T-helper 2 cell (primary cell): ENCODE measurements around the gene AFF1.
A peak's percentile ranks its signal among the peaks of the same experiment; 100 is the strongest.

Source experiments
- DNase-seq, 5 experiments: peaks; one replicate each; pipeline versions ENCODE4 v3.0.0 to v3.0.0-alpha.2; 2012 to 2022

The AFF1 gene

GRCh38 chr4:86919561-86920223 lies 15.1 kb upstream of the AFF1 start:
- no peak for DNase-seq

- no peak for DNase-seq
These were observed 13.1 kb upstream of the AFF1 start for GRCh38 chr4:86921608-86922252.

GRCh38 chr4:86924811-86925210 lies 10.0 kb upstream of the AFF1 start:
- DNase-seq: no peak

- no peak for DNase-seq
These were observed 8.2 kb upstream of the AFF1 start for GRCh38 chr4:86926435-86927086.

GRCh38 chr4:86927843-86928395 lies 6.9 kb upstream of the AFF1 start:
- no peak for DNase-seq

GRCh38 chr4:86928400-86929255 lies 6.2 kb upstream of the AFF1 start:
- DNase-seq: no peak

- DNase-seq: peak in 1 of 5 experiments; percentile 42
These were observed 552 bp upstream of the AFF1 start for GRCh38 chr4:86934147-86934770.

GRCh38 chr4:86935566-86935852 lies 698 bp downstream of the AFF1 start:
- DNase-seq: peak in 1 of 5 experiments; percentile 15

GRCh38 chr4:86935853-86936733 lies 1.3 kb downstream of the AFF1 start:
- peak; percentile 22 to 90 (median 61) for DNase-seq

- DNase-seq: peak in 1 of 5 experiments; percentile 66
These were observed 4.1 kb downstream of the AFF1 start for GRCh38 chr4:86938771-86939520.

GRCh38 chr4:86939729-86940575 lies 5.1 kb downstream of the AFF1 start:
- peak in 1 of 5 experiments; percentile 55 for DNase-seq

GRCh38 chr4:86940920-86941460 lies 6.2 kb downstream of the AFF1 start:
- DNase-seq: no peak

- DNase-seq: no peak
These were observed 7.4 kb downstream of the AFF1 start for GRCh38 chr4:86942185-86942666.

- DNase-seq: no peak
These were observed 10.4 kb downstream of the AFF1 start for GRCh38 chr4:86944964-86945781.

GRCh38 chr4:86946868-86947500 lies 12.2 kb downstream of the AFF1 start:
- DNase-seq: no peak

- no peak for DNase-seq
These were observed 12.8 kb downstream of the AFF1 start for GRCh38 chr4:86947501-86948120.

- DNase-seq: no peak
These were observed 13.5 kb downstream of the AFF1 start for GRCh38 chr4:86948276-86948675.
